SU-DHL-6 (cell line): Measurements from ENCODE around the gene PDGFD.

ENCODE experiments used
- EZH2phosphoT487 ChIP-seq: fragments of 200-600 bp; sonication (generic), shearing (Covaris generic); conservative IDR thresholded peaks from 2 replicates; pipeline ENCODE4 v1.6.1; 2018; ENCODE audit warnings: mild to moderate bottlenecking, antibody characterized with exemption, low read length, moderate library complexity, mixed read lengths
- TF ChIP-seq, protein P1 (sequence below): fragments of 200-600 bp; sonication (generic); IDR thresholded peaks from one replicate; pipeline ENCODE4 v1.5.1; 2017; ENCODE audit warnings: antibody characterized with exemption, mild to moderate bottlenecking, low read length, moderate library complexity; ENCODE audit not compliant: insufficient read depth, poor library complexity, severe bottlenecking

DNA sequence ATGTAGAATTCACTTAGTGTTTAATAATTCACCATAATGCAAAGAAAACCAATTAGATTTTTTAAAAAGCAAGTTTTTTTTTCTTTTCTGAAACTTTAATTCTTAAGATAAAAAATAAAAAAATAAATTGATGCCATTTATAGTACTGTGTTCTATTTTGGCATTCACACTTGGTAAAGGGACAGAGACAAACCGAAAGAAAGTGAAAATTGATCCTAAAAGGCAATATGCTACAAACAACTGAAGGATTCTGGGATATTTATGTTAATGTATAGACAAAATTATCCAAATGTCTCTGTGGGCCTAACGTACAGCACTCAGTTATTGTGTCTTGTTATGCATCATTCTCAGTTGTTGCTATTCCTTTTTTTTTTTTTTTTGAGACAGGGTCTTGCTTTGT is 169.4 kb downstream of the PDGFD start:
- TF ChIP-seq, protein P1, sequence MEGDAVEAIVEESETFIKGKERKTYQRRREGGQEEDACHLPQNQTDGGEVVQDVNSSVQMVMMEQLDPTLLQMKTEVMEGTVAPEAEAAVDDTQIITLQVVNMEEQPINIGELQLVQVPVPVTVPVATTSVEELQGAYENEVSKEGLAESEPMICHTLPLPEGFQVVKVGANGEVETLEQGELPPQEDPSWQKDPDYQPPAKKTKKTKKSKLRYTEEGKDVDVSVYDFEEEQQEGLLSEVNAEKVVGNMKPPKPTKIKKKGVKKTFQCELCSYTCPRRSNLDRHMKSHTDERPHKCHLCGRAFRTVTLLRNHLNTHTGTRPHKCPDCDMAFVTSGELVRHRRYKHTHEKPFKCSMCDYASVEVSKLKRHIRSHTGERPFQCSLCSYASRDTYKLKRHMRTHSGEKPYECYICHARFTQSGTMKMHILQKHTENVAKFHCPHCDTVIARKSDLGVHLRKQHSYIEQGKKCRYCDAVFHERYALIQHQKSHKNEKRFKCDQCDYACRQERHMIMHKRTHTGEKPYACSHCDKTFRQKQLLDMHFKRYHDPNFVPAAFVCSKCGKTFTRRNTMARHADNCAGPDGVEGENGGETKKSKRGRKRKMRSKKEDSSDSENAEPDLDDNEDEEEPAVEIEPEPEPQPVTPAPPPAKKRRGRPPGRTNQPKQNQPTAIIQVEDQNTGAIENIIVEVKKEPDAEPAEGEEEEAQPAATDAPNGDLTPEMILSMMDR: no peak
- no peak for TF ChIP-seq EZH2phosphoT487
